NCI-H2107 (cell line): Measurements from ENCODE around the gene FAM24B.
"Not testable (repeated sequence)": the region's sequence is repeated elsewhere in the genome, so short reads cannot be mapped to it uniquely, and the experiment has no call there.

ENCODE experiments used
- DNase-seq: peaks from one replicate; lab custom pipeline; 2025; lab: John Stamatoyannopoulos, UW

Gene FAM24B

DNA sequence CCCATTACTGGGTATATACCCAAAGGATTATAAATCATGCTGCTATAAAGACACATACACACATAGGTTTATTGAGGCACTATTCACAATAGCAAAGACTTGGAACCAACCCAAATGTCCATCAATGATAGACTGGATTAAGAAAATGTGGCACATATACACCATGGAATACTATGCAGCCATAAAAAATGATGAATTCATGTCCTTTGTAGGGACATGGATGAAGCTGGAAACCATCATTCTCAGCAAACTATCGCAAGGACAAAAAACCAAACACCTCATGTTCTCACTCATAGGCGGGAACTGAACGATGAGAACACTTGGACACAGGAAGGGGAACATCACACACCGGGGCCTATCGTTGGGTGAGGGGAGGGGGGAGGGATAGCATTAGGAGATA, 21.3 kb downstream of the FAM24B start:
- not testable (repeated sequence) for DNase-seq

DNA sequence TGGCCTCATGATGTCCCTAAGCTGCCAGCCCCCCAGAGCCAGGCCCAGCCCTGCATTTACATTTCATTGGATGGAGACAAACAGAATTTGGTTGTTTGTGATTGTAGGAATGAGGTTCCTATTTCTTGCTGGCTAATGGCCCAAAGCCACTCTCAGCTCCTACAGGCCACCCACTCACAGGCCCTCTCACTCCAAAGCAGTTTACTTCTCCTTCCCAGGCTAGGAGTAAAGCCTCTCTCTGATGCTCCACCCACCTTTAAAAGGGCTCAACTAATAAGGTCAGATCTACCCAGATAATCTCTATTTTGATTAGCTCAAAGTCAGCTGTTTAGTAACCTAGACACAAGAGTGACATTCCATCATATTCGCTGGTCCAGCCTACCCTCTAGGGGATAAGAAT, 22.5 kb downstream of the FAM24B start:
- DNase-seq: no peak

DNA sequence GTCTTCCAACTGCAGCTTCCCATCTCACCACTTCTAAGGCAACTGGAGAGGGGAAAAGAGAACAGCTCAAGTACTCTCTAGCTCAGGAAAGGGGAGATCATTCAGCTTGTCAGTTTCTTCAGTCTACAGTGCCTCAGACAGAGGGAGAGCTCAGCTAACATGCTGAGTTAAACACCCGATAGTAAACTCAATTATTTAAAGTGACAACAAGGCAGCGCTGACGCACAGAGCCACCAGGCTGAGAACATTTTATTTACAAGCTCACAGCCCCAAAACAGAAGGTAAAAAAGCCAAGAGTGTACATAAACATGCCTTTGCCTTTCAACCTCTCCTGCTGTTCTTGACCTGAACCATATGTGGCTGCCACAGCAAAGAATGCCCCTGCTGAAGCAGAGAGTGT, 23.6 kb downstream of the FAM24B start:
- DNase-seq: no peak

GRCh38 chr10:122854648-122855047, 24.7 kb downstream of the FAM24B start:
- no peak for DNase-seq

DNA sequence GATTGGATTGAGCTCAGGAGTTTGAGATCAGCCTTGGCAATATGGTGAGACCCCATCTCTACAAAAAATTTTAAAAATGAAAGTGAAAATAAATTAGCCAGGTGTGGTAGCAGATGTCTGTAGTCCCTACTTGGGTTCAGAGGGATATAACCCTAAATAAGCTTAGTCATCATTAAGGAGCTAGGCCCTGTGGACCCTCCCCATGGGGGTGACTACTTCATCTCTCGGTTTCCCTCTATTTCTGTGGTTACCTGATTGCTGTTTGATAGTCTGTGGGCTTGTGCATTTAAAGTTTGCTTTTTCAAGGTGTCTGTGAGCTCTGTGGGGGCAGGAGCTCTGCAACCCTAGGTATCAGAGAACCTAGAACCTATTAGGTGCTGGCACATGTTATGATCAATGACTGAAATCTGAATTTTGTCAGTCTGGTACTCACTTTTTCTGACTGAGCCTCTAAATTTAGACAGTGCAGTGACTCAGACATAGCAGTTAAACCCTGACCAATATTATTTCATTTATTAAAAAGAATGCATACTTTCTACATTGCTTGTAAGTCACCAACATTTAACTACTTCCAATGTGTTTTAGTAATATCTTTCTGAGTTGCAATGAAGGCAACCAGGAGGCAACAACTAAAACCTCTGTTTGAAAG, 25.6 kb downstream of the FAM24B start:
- no peak for DNase-seq

GRCh38 chr10:122852261-122852660, 27.1 kb downstream of the FAM24B start:
- DNase-seq: no peak

GRCh38 chr10:122850705-122851640, 28.4 kb downstream of the FAM24B start:
- no peak for DNase-seq

DNA sequence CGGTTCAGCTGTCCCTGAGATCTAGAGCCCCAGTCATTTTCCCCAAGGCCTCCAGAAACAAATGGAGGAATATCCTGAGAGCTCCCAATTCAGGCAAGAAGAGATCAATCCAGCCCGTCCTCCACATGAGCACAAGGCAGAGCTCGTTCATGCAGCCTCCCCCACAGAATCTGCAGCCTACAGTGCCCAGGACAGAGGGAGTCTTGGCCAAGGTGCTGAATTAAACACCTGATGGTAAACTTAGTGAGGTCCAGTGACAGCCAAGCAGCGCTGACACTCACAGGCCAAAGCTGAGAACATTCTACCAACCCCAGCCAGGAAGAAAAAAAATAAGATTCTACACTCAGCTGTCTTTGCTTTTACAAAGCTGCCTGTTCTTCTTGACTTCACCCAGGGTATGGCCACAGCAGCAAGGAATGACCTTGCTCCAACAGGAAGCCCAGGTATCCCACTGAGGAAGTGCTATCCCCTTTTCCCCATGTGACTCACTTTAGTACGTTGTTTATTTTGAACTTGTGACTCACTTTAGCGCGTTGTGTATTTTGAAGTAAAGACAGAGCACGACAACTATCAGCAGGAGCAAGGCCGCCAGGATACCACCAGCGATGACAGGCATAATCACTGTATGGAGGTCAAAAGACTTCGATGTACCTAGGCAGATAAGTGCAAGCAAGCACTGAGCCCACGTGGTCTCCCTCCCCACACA, 29.3 kb downstream of the FAM24B start:
- no peak for DNase-seq

DNA sequence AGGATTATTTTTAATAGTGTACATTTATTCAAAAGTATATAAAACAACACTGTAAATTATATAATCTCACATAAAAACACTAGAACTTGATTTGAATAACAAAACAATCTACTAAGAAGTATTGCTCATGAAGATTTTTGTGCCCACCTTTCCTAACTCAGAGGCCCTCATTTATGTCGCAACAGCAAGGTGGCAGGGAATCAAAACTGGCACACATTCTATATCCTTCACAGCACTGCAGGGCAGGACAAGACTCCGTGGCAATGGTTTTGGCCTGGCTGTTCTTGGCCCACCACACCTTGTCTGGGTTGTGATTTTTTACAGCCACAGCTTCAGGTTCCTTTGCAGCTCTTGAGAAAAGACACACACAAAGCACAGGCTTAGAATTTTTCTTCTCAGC, 30.3 kb downstream of the FAM24B start:
- DNase-seq: no peak

- DNase-seq: no peak
Observed at GRCh38 chr10:122847782-122848604, 31.4 kb downstream of the FAM24B start.

DNA sequence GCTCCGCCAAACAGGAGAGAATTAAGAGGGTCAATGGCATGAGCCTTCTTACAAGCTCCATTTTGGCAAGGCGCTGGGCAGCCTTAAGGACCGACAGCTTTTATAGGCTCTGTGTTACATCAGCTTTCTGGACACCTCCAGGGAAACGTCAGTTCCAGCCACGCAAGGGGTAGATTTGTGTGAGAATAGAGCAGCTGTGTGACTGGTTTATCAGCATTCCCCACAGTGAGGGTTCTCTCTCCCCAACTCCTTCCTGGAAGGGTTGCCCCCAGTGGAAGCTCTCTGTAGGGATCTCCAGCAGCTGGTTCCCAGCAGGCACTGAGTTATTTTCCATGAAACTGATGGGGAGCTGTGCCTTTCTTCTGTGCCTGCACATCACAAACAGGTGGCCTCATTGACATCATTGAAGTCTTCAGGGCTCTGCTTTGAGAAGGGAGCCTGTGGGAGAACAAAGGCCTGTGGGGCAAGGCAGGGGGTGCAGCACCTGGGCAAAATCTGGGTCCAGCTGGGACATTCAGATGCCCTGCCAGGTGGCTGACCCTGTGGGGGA, 33.5 kb downstream of the FAM24B start, which contains the start of gene CUZD1:
Gene CUZD1, minus strand, starts transcription at position 75 of the 550 bp plus-strand sequence. Its CDS starts 14 bp downstream, at position 61.
- no peak for DNase-seq

- no peak for DNase-seq
Observed at GRCh38 chr10:122844146-122844545, 35.2 kb downstream of the FAM24B start.

GRCh38 chr10:122841569-122841968, 37.8 kb downstream of the FAM24B start:
- DNase-seq: no peak

GRCh38 chr10:122839505-122839904, 39.9 kb downstream of the FAM24B start:
- DNase-seq: no peak

DNA sequence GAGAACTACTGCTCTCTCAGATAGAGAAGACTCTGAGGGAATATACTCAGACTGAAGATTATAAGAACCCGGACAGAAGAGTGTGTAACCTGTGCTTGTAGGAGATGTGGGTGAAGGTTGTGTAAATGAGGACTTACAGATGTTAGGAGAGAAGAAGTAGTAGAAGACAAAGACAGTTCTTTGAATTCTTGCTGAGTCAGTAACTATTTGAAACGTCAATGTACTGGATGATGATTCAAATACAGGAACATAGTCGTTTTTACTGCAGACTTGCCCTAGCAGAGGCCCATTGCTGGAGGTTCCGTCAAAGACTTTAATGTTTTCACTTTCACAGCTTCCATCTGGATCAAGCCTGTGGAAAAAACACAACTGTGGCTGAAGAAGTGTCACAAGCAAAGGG, 40.5 kb downstream of the FAM24B start:
- DNase-seq: no peak

DNA sequence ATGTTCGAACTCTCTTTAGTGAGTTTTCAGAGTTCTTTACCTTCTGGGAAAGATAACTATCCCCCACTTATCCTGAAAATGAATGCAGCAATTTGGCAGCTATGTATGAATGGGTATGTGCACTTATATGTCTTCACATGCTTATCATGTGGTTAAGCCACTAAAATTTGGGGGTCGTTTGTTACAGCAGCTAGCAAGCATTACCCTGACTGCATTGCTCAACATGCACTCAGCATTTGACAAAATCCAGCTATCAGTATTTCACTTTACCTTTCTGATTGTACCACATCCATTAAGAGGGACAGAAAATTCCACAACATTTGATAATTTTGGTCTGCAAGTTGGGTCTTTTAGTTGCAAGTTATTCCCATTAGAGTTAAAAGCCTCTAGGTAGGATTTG, 43.5 kb downstream of the FAM24B start:
- no peak for DNase-seq

- DNase-seq: no peak
Observed at GRCh38 chr10:122830965-122831353, 48.4 kb downstream of the FAM24B start.

GRCh38 chr10:122830273-122830964, 49.0 kb downstream of the FAM24B start:
- DNase-seq: no peak

DNA sequence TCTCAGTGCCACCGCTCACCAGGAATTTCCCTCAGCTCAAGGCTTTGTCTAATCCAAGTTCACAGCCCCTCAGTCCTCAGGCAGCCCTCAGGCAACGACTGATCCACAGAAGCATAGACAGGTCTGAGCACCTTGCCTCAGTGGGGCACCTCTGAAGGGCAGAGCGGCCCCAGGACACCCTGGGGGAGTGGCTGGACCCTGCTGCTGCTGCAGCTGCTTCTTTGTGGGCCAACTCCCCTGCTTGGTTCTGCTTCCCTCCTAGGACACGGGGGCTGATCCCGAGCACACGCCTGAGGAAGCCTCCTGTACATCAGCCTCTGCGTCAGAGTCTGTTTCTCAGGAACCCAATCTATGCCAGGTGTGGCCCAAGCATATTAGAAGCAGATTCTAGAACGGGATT, 49.9 kb downstream of the FAM24B start:
- DNase-seq: no peak

DNA sequence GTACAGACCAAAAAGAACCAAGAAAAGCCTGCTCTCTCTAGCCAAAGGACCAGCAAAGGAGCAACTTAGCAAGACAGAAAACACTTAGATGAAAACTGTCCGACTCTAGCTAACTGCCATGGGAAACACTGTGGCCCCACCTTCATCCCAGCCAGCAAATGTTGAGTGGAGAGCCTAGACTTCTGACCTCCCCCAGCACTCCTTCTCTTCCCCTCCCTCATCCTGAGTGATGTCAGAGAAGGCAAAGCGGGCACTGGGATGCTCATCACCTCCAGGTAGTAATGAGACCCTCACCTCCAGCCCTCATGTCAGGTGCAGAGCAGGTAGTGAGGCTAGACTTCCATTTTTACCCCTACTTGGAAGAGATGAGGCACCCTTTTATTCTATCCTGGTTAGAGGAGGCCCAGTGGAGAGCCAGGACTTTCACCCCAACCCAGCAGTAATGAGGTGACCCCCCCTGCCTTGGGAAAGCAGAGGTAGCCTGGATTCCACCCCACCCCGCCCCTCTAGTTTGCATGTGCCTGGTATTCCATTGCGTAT, 50.6 kb downstream of the FAM24B start:
- DNase-seq: no peak

DNA sequence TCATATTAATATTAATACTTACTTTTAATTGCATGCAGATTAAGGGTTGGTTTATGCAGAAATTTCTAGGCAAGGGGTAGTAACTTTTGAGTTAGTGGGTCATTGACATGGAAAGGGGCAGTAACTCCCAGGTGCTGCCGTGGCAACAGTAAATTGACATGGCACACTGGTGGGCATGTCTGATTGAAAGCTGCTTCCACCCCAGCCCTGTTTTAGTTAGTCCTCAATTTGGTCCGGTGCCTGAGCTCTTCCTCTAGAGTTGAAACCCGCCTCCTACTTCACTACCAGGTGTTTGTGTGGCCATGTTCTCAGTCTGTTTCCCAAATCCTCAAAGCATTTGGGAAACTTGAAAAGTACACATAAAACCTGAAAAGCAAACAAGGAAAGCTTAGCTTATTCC, 52.1 kb downstream of the FAM24B start:
- no peak for DNase-seq
